Ishikawa (cell line): ENCODE results near the gene FUS.

Experiments used
- CEBPB ChIP-seq: IDR thresholded peaks from 2 replicates; pipeline ENCODE4 v1.6.1; 2012
- CREB1 ChIP-seq: IDR thresholded peaks from 2 replicates; pipeline ENCODE4 v1.6.1; 2012; ENCODE audit warnings: low read depth
- EGR1 ChIP-seq: IDR thresholded peaks from 2 replicates; pipeline ENCODE4 v1.6.1; 2012
- EP300 ChIP-seq: IDR thresholded peaks from 2 replicates; pipeline ENCODE4 v1.6.1; 2012; ENCODE audit warnings: borderline replicate concordance
- FOXM1 ChIP-seq: IDR thresholded peaks from 2 replicates; pipeline ENCODE4 v1.6.1; 2012; ENCODE audit warnings: low read depth, borderline replicate concordance
- NFIC ChIP-seq: IDR thresholded peaks from 2 replicates; pipeline ENCODE4 v1.6.1; 2012
- RAD21 ChIP-seq: IDR thresholded peaks from 2 replicates; pipeline ENCODE4 v1.6.1; 2012; ENCODE audit warnings: low read depth
- TAF1 ChIP-seq: IDR thresholded peaks from 2 replicates; pipeline ENCODE4 v1.6.1; 2012; ENCODE audit warnings: low read depth, mild to moderate bottlenecking
- TCF12 ChIP-seq: IDR thresholded peaks from 2 replicates; pipeline ENCODE4 v1.6.1; 2012; ENCODE audit warnings: low read depth
- TEAD4 ChIP-seq: IDR thresholded peaks from 2 replicates; pipeline ENCODE4 v1.6.1; 2012
- USF1 ChIP-seq: IDR thresholded peaks from 2 replicates; pipeline ENCODE4 v1.6.1; 2012
- YY1 ChIP-seq: IDR thresholded peaks from 2 replicates; pipeline ENCODE4 v1.6.1; 2012; ENCODE audit warnings: low read depth
- ZBTB7A ChIP-seq: IDR thresholded peaks from 2 replicates; pipeline ENCODE4 v1.6.1; 2012; ENCODE audit warnings: low read depth
- TF ChIP-seq, protein P1 (sequence below): IDR thresholded peaks from 2 replicates; pipeline ENCODE4 v1.6.1; 2012
- TF ChIP-seq, protein P2 (sequence below): IDR thresholded peaks from 2 replicates; pipeline ENCODE4 v1.6.1; 2012; ENCODE audit warnings: low read depth, mild to moderate bottlenecking

The FUS gene

DNA sequence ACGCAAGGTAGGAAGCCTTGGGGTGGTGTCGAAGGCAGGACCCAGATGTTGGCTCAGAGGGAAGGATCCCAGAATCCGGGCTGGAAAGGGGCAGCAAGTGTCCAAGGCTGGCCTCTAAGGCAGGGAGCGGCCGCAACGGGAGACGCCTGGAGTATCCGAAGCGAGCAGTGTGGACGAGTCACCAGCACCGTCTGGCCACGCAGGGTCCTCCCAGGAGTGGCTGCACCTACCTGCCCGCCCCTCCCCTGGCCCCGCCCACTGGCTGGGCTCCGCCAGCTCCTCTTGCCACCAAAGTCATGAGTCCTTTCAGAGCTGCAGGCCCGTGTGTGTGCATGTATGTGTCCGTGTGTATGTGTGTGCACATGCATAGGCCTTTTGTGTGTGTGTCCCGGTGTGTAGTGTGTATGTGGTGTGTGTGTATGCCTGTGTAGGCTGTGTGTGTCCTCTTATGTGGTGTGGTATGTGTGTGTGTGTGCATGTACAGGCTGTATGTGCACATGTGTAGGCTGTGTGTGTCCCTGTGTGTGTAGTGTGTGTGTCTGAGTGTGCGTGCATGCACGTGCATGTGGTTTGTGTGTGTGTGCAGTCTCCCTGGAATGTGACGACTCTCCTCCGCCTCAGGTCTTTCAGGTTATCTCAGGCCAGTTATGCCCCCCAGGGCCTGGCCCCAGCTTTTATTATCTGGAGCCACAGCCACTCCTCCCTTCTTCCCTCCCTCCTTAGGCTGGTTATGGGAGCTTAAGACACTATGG, 44.2 kb upstream of the FUS start, which contains the start of gene PRSS8:
Gene PRSS8 (minus strand): TSS at position 193 of the 752 bp plus-strand sequence. CDS start 229 bp downstream, outside the sequence.
- TF ChIP-seq FOXM1 = no peak
- TF ChIP-seq TCF12 = no peak
- TF ChIP-seq, protein P1, sequence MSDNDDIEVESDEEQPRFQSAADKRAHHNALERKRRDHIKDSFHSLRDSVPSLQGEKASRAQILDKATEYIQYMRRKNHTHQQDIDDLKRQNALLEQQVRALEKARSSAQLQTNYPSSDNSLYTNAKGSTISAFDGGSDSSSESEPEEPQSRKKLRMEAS = peak; percentile 54
- TF ChIP-seq TAF1 = peak; percentile 46; the same call in 1 of the 2 replicates
- no peak for TF ChIP-seq CEBPB
- TF ChIP-seq ZBTB7A = no peak
- no peak for TF ChIP-seq TEAD4

DNA sequence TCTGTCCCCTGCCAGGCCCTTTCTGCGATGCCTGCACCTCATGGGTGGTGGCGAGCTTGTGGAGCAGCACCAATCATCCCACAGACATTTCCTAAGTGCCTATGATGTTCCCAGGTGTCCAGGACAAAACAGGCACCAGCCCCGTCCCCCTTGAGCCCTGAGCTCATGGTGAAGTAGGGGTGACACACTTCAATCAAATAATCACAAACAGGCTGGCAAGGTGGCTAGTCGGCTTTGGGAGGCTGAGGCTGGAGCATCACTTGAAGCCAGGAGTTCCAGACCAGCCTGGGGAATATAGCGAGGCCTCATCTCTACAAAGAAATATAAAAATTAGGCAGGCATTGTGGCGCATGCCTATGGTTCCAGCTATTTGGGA, 43.7 kb upstream of the FUS start:
- no peak for TF ChIP-seq FOXM1
- no peak for TF ChIP-seq TEAD4
- TF ChIP-seq CREB1 = no peak
- TF ChIP-seq, protein P2, sequence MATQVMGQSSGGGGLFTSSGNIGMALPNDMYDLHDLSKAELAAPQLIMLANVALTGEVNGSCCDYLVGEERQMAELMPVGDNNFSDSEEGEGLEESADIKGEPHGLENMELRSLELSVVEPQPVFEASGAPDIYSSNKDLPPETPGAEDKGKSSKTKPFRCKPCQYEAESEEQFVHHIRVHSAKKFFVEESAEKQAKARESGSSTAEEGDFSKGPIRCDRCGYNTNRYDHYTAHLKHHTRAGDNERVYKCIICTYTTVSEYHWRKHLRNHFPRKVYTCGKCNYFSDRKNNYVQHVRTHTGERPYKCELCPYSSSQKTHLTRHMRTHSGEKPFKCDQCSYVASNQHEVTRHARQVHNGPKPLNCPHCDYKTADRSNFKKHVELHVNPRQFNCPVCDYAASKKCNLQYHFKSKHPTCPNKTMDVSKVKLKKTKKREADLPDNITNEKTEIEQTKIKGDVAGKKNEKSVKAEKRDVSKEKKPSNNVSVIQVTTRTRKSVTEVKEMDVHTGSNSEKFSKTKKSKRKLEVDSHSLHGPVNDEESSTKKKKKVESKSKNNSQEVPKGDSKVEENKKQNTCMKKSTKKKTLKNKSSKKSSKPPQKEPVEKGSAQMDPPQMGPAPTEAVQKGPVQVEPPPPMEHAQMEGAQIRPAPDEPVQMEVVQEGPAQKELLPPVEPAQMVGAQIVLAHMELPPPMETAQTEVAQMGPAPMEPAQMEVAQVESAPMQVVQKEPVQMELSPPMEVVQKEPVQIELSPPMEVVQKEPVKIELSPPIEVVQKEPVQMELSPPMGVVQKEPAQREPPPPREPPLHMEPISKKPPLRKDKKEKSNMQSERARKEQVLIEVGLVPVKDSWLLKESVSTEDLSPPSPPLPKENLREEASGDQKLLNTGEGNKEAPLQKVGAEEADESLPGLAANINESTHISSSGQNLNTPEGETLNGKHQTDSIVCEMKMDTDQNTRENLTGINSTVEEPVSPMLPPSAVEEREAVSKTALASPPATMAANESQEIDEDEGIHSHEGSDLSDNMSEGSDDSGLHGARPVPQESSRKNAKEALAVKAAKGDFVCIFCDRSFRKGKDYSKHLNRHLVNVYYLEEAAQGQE = no peak

DNA sequence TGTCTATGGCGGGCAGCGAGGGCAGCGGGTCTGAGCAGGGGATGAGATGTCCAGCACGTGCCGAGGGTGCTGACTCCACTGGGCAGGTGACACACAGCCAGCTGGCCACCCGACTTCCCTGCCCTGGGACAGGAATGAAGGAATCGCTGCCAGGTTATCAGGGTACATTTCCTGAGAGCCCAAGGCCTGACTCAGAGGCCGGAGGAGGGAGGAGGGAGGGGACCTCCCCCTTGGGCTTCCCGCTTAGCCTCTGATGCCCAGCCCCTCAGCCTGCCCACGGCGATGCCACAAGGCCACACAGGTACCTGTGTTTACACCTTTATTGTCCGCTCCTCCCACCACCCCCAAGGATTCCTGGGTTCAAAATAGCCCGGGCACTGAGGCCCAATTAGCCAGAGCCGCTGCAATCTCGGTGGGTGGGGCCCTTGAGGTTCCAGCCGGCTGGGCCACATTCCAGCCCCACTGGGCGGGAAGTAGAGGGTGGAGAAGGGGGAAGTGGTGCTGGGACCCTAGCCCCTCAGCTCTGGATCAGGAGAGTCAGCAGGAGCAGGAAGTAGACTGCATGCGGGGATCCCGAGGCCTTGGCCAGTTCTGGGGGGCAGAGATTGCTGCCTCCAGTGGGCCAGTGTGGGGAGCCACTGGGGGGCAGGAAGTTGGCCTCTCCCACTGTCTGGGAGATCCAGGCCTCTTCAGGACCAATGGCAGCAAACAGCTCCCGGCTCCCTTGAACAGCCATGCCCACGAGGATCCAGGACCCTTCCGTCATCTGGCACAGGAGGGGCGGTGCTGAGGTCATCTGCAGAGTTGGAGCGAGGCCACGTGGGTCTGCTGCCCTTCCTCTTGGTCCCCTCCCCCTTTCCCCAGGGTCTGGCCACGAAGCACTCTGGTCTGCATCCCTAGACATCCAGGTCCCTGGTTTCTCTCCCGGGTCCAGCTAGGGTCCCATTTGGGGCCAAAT, 41.0 kb upstream of the FUS start:
- TF ChIP-seq RAD21 (no peak), FOXM1 (peak; percentile 70), TCF12 (peak; percentile 76), NFIC (peak; percentile 81), EP300 (peak; percentile 53), CEBPB (peak; percentile 55; the same call in 1 of the 2 replicates), TEAD4 (peak; percentile 95), USF1 (peak; percentile 81), CREB1 (no peak), EGR1 (0 out of 2 replicates have a peak, but pooled peaks have one; percentile 14), ZBTB7A (peak; percentile 97), YY1 (0 out of 2 replicates have a peak, but pooled peaks have one; percentile 20), TAF1 (no peak)
- TF ChIP-seq, protein P2 = peak; percentile 70
- TF ChIP-seq, protein P1 = peak; percentile 96

DNA sequence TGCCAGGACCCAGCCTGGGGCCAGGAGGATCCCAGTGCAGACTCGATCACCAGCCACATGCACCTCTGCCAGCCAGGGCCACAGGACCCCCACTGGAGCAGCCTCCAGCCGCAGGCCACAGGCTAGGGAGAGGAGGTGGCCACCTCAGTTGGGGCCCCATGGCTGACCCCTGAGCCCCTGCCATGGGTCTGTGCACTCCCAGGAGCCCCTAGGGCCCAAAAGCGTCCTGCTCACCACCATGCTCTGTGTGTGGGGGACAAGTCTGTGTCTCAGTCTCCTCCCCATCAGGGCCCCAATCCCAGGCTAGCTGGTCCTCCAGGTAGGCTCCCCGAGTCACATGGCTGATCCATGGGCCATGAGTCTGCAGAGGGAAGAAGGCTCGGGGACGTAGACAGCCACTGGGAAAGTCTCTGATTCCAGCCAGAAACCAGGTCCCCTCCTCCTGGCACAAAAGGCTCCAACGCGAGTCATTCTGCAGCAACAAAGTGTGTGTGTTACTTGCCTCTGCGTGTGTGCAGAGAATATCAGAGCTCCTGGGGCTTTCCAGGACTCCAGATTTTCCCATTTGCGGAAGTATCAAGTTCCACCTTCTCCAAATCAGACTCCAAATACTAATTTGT, 38.3 kb upstream of the FUS start:
- TF ChIP-seq YY1 (no peak), TEAD4 (no peak), ZBTB7A (no peak), EP300 (no peak)
- TF ChIP-seq, protein P1 = 0 out of 2 replicates have a peak, but pooled peaks have one; percentile 10
- TF ChIP-seq, protein P2 = no peak
